NOMO-1 treated with DMSO at 0.1 percent for 48 hours (cell line): ENCODE data around the gene SMG6.
"Not testable (repeated sequence)": the region's sequence is repeated elsewhere in the genome, so short reads cannot be mapped to it uniquely, and the experiment has no call there.

Experiments used
- DNase-seq: peaks from one replicate; lab custom pipeline; 2025; ENCODE audit not compliant: unreplicated experiment; lab: John Stamatoyannopoulos, UW

SMG6 gene

GRCh38 chr17:2016494-2016893 lies 287.1 kb downstream of the SMG6 start:
- DNase-seq = no peak

GRCh38 chr17:2015314-2015713 lies 288.3 kb downstream of the SMG6 start:
- DNase-seq = no peak

GRCh38 chr17:2013994-2014317 lies 289.6 kb downstream of the SMG6 start:
- no peak for DNase-seq

GRCh38 chr17:2013220-2013993 lies 290.2 kb downstream of the SMG6 start:
- DNase-seq = not testable (repeated sequence)

- no peak for DNase-seq
Measured at GRCh38 chr17:2012499-2012898, 291.1 kb downstream of the SMG6 start.

GRCh38 chr17:2011411-2012371 lies 291.9 kb downstream of the SMG6 start:
- no peak for DNase-seq
